ENCODE results near the gene AKT3.

AKT3 gene

DNA sequence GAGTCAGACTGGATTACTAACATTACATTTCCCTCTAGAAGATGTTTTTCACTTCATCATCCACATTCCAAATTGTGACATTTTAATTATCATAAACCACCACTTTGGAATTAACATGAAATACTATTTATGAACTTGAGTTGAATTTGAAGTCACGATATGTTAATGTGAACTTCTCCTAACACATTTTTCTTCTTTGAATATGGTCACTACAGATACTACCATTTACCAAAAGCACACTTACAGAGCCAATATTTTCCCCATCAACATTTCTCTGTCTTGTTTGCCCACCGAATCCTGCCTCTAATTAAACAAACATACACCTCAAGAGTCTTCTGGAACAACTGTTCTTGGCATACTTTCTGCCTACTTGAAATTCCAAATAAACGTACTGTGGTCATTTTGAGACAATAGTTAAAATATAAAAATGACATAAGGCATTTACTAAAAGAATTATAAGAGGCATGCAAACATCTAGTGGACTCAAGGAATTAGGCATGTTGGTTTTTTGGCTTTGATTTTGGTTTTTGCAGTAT is 177.4 kb downstream of the AKT3 start:
- H3K4me3 ChIP-seq (ENCODE audit: low read length, poor library complexity, severe bottlenecking) = no peak overlapping the region
- H3K36me3 ChIP-seq (ENCODE audit: insufficient read depth, low read length) = no peaks in the 10 kb centered on the region
- no peak overlapping the region for H3K4me2 ChIP-seq (ENCODE audit: low read depth, low read length, poor library complexity, severe bottlenecking)
- no peaks in the 10 kb centered on the region for H3K4me1 ChIP-seq (ENCODE audit: insufficient read depth, low read length, poor library complexity, severe bottlenecking)
- H3F3A ChIP-seq (ENCODE audit: low read depth) = no peaks in the 10 kb centered on the region
- no peaks in the 10 kb centered on the region for H4K20me1 ChIP-seq (ENCODE audit: insufficient read depth, low read length, poor library complexity, severe bottlenecking)
- TF ChIP-seq EZH2phosphoT487 (IDR thresholded peaks at IDR 0.05; ENCODE audit: borderline replicate concordance) = no peak
- TF ChIP-seq, protein P1, sequence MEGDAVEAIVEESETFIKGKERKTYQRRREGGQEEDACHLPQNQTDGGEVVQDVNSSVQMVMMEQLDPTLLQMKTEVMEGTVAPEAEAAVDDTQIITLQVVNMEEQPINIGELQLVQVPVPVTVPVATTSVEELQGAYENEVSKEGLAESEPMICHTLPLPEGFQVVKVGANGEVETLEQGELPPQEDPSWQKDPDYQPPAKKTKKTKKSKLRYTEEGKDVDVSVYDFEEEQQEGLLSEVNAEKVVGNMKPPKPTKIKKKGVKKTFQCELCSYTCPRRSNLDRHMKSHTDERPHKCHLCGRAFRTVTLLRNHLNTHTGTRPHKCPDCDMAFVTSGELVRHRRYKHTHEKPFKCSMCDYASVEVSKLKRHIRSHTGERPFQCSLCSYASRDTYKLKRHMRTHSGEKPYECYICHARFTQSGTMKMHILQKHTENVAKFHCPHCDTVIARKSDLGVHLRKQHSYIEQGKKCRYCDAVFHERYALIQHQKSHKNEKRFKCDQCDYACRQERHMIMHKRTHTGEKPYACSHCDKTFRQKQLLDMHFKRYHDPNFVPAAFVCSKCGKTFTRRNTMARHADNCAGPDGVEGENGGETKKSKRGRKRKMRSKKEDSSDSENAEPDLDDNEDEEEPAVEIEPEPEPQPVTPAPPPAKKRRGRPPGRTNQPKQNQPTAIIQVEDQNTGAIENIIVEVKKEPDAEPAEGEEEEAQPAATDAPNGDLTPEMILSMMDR (conservative IDR thresholded peaks at IDR 0.05; ENCODE audit: low read length) = no peak
- H3K9ac ChIP-seq (ENCODE audit: low read depth, low read length, poor library complexity, severe bottlenecking) = no peak overlapping the region
- no peaks in the 10 kb centered on the region for H3K79me2 ChIP-seq (ENCODE audit: insufficient read depth, low read length)
- H3K9me2 ChIP-seq (replicated peaks; ENCODE audit: low read depth, low read length) = no peaks in the 10 kb centered on the region
- H3K9me3 ChIP-seq (ENCODE audit: insufficient read depth, low read depth, low read length) = no peaks in the 10 kb centered on the region
- no peak overlapping the region for H2AFZ ChIP-seq (ENCODE audit: low read length)
- H3K27me3 ChIP-seq (ENCODE audit: insufficient read depth, low read length, poor library complexity, severe bottlenecking) = no peaks in the 10 kb centered on the region

DNA sequence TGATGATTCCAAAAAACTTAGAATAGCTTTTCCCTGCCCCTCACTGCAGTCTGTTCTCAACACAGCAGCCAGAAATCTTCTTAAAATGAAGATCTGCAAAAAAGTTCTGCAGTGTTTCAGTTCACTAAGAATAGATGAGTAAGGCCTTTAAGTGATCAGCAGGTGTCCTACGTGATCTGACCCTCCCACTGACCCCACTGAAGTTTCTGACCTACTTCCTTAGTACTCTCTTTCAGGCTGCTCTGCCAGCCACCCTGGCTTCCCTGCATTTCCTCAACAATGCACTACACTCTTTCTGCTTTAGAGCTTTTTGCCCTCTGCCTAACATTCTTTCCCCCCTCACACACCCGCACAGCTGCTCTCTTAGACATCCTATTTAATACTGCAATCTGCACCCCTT is 182.5 kb downstream of the AKT3 start:
- H3K4me1 ChIP-seq (ENCODE audit: insufficient read depth, low read length, poor library complexity, severe bottlenecking) = no peaks in the 10 kb centered on the region
- H3K9me3 ChIP-seq (ENCODE audit: insufficient read depth, low read depth, low read length) = no peaks in the 10 kb centered on the region
- H3K36me3 ChIP-seq (ENCODE audit: insufficient read depth, low read length) = no peaks in the 10 kb centered on the region
- no peaks in the 10 kb centered on the region for H3K27me3 ChIP-seq (ENCODE audit: insufficient read depth, low read length, poor library complexity, severe bottlenecking)
- H3K4me2 ChIP-seq (ENCODE audit: low read depth, low read length, poor library complexity, severe bottlenecking) = no peak overlapping the region
- H3K79me2 ChIP-seq (ENCODE audit: insufficient read depth, low read length) = no peaks in the 10 kb centered on the region
- H3K9ac ChIP-seq (ENCODE audit: low read depth, low read length, poor library complexity, severe bottlenecking) = no peak overlapping the region
- H3K9me2 ChIP-seq (replicated peaks; ENCODE audit: low read depth, low read length) = no peaks in the 10 kb centered on the region
- H4K20me1 ChIP-seq (ENCODE audit: insufficient read depth, low read length, poor library complexity, severe bottlenecking) = no peaks in the 10 kb centered on the region
- no peak overlapping the region for H3K4me3 ChIP-seq (ENCODE audit: low read length, poor library complexity, severe bottlenecking)
- no peak for TF ChIP-seq EZH2phosphoT487 (IDR thresholded peaks at IDR 0.05; ENCODE audit: borderline replicate concordance)
- TF ChIP-seq, protein P1 (conservative IDR thresholded peaks at IDR 0.05; ENCODE audit: low read length) = no peak
- no peaks in the 10 kb centered on the region for H3F3A ChIP-seq (ENCODE audit: low read depth)
- no peak overlapping the region for H2AFZ ChIP-seq (ENCODE audit: low read length)

DNA sequence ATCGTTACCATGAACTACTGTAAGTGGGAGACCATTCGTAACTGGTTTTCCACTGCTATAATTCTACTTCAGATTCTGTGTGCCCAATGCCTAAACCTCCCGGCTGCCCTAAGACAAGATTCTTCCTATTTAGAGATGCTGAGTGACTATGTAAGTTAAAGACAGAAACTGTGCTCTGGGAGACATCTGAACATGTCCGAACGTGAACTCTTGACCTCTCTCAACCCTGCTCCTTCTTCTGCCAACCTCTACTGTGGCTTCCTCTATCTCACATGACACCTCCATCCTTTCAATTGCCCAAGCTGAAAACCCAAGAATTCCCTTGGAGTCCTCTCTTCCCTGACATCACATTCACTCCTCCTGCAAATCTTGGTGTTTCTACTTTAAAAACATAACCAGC is 182.9 kb downstream of the AKT3 start:
- Histone ChIP-seq H3K9ac (ENCODE audit: low read depth, low read length, poor library complexity, severe bottlenecking) (no peak overlapping the region), H3K9me3 (ENCODE audit: insufficient read depth, low read depth, low read length) (no peaks in the 10 kb centered on the region), H3F3A (ENCODE audit: low read depth) (no peaks in the 10 kb centered on the region), H3K36me3 (ENCODE audit: insufficient read depth, low read length) (no peaks in the 10 kb centered on the region), H3K27me3 (ENCODE audit: insufficient read depth, low read length, poor library complexity, severe bottlenecking) (no peaks in the 10 kb centered on the region), H3K9me2 (replicated peaks; ENCODE audit: low read depth, low read length) (no peaks in the 10 kb centered on the region), H3K4me3 (ENCODE audit: low read length, poor library complexity, severe bottlenecking) (no peak overlapping the region), H2AFZ (ENCODE audit: low read length) (no peak overlapping the region), H3K4me2 (ENCODE audit: low read depth, low read length, poor library complexity, severe bottlenecking) (no peak overlapping the region), H3K4me1 (ENCODE audit: insufficient read depth, low read length, poor library complexity, severe bottlenecking) (no peaks in the 10 kb centered on the region), H4K20me1 (ENCODE audit: insufficient read depth, low read length, poor library complexity, severe bottlenecking) (no peaks in the 10 kb centered on the region), H3K79me2 (ENCODE audit: insufficient read depth, low read length) (no peaks in the 10 kb centered on the region)
- no peak for TF ChIP-seq EZH2phosphoT487 (IDR thresholded peaks at IDR 0.05; ENCODE audit: borderline replicate concordance)
- TF ChIP-seq, protein P1 (conservative IDR thresholded peaks at IDR 0.05; ENCODE audit: low read length) = no peak
